ENCODE results near the gene HSD17B14. TPM values are rescaled to one million over a fixed set of nuclear protein-coding genes. Genes with fewer than 3 reads are reported as not detected.

The HSD17B14 gene
- 12.2 and 14.6 TPM in 2 replicates for total RNA-seq

DNA sequence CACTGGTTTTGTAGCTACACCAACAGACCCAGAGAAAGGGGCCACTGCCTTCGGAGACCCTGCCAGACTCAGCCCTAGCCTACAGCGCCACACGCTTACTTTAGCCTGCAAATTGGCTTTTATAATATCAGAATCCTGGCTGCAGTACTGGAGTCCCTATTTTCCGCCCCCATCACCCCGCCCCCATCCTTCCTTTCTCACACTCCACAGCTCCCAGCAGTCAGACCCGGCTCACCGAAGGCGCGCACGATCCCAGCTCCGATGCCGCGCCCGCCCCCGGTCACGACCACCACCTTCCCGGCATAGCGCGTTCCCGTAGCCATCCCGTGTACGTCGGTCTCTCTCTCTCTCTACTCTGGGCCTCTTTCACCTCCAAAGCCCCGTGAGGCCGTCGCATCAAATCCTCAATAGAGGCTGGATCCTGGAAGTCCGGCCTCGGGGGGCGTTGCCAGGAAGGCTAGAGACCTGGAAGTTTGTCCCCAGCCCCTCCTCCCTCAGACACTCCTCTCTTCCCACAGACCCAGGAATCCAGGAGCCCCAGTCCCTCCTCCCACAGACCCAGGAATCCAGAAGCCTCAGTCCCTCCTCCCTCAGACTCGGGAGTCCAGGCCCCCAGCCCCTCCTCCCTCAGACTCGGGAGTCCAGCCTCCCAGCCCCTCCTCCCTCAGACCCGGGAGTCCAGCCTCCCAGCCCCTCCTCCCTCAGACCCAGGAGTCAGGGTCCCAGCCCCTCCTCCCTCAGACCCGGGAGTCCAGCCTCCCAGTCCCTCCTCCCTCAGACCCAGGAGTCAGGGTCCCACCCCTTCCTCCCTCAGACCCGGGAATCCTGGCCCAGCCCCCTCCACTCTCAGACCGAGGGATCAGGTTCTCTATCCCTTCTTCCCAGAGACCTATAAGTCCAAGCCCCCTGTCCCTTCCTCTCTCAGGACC lies at the start of gene HSD17B14:
TSS of gene HSD17B14 (minus strand) at position 403 of the 929 bp plus-strand sequence. CDS start at position 323, 80 bp downstream.

DNA sequence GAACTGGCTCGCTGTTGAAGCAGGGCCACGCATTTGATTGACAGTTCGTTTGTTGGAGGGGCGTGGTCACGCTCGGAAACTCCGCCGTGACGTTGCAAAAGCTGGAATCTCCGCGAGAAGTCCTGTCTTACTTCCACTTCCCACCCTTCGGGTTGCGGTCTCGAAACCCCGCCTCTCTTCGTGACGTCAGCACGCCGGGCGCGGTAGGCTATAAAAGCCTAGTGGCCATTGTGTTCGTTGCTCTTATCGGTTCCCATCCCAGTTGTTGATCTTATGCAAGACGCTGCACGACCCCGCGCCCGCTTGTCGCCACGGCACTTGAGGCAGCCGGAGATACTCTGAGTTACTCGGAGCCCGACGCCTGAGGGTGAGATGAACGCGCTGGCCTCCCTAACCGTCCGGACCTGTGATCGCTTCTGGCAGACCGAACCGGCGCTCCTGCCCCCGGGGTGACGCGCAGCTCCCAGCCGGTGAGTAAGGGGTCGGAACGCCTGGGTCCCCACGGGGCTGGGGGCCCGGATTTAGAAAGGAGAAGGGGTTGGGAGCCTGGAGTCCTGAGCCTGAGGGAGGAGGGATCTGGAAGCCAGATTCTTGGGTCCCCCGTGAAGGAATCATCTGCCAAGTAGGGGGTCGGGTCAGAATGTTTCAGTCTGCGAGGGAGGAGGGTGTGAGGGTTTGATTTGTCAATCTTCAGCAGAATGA lies 36.0 kb upstream of the HSD17B14 start, which contains the start of gene PPP1R15A:
TSS of gene PPP1R15A (plus strand) at position 240 of the 702 bp plus-strand sequence. CDS start 813 bp downstream, outside the sequence.

DNA sequence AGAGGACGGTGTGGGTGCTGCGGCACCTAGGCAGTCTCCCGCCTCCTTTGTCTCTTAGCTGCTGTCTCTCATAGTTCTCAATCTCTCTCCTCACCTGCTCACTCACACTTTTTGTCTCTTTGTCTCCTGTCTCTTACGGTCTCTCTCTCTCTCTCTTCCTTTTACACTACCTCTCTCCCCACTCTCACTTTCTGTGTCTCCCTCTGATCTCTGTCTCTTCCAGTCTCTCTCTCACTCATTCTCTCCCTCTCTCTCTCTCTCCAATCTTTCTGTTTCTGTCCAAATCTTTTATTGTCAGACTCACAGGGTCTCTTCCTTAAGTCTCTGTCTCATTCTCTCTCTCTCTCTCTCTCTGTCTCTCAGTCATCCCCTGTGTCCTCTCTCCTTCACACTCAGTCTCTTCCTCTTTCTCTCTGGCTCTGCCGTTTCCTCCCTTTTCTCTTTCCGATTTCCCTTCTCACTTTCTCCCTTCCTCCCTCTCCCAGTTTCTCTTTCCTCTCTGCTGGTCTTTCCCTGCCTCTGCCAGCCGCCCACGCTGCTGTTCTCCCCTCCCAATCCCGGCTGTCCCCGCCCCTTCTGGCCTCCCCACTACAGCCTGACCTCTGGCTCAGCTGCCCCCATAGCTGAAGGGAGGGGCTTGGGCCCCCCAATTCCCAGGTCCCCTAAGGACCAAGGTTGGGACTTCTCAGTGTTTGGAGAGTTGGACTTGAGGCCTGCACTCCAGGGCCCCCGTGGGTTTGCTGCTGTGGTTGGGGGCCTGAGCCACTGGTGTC lies 32.0 kb upstream of the HSD17B14 start, which contains the start of gene PLEKHA4:
TSS of gene PLEKHA4 (minus strand) at position 504 of the 773 bp plus-strand sequence. CDS start 997 bp downstream, outside the sequence.

Small RNA genes lying within 50 kb of the gene (small RNA-seq; reads per million reads assigned to genes)
- not detected for gene RNU6-317P

Other genes with a start within 250 kb of the HSD17B14 start
- gene SPACA4, start 229.7 kb downstream of the HSD17B14 start, total RNA-seq, result not detected in 2 replicates
- gene FAM83E, start 221.4 kb downstream of the HSD17B14 start, total RNA-seq, result 0.24 and 1.3 TPM in 2 replicates
- 1,307 and 1,432 TPM in 2 replicates for gene RPL18, start 217.3 kb downstream of the HSD17B14 start, total RNA-seq
- gene SPHK2, start 217.0 kb downstream of the HSD17B14 start, total RNA-seq, result 16.5 and 19.1 TPM in 2 replicates
- 7.6 and 12.3 TPM in 2 replicates for gene DBP, start 199.1 kb downstream of the HSD17B14 start, total RNA-seq
- gene CA11, start 190.3 kb downstream of the HSD17B14 start, total RNA-seq, result 1.5 and 2.9 TPM in 2 replicates
- 0.32 TPM in 1 of 2 replicates, not detected in the other for gene NTN5, start 163.5 kb downstream of the HSD17B14 start, total RNA-seq
- gene FUT2, start 140.5 kb downstream of the HSD17B14 start, total RNA-seq, result under 0.01 TPM in 1 of 2 replicates, not detected in the other
- gene MAMSTR, start 116.8 kb downstream of the HSD17B14 start, total RNA-seq, result 0.97 and 1.5 TPM in 2 replicates
- 0.32 and 0.36 TPM in 2 replicates for gene RASIP1, start 95.9 kb downstream of the HSD17B14 start, total RNA-seq
- gene IZUMO1, start 89.6 kb downstream of the HSD17B14 start, total RNA-seq, result not detected in 2 replicates
- not detected in 2 replicates for gene FUT1, start 83.8 kb downstream of the HSD17B14 start, total RNA-seq
- gene FGF21, start 81.0 kb downstream of the HSD17B14 start, total RNA-seq, result not detected in 2 replicates
- gene BCAT2, start 25.5 kb downstream of the HSD17B14 start, total RNA-seq, result 33.6 and 34.4 TPM in 2 replicates
- 15.7 and 20.8 TPM in 2 replicates for gene PLEKHA4, start 32.1 kb upstream of the HSD17B14 start, total RNA-seq
- 86.6 and 94.5 TPM in 2 replicates for gene PPP1R15A, start 35.9 kb upstream of the HSD17B14 start, total RNA-seq
- gene TULP2, start 62.3 kb upstream of the HSD17B14 start, total RNA-seq, result 0.12 and 0.16 TPM in 2 replicates
- gene NUCB1, start 63.8 kb upstream of the HSD17B14 start, total RNA-seq, result 269 and 313 TPM in 2 replicates
- gene DHDH, start 97.2 kb upstream of the HSD17B14 start, total RNA-seq, result not detected in 2 replicates
- 66.0 and 84.5 TPM in 2 replicates for gene BAX, start 118.4 kb upstream of the HSD17B14 start, total RNA-seq
- 3,530 and 3,694 TPM in 2 replicates for gene FTL, start 128.8 kb upstream of the HSD17B14 start, total RNA-seq
- 61.7 and 65.2 TPM in 2 replicates for gene GYS1, start 156.8 kb upstream of the HSD17B14 start, total RNA-seq
- gene RUVBL2, start 157.4 kb upstream of the HSD17B14 start, total RNA-seq, result 110 and 121 TPM in 2 replicates
- gene LHB, start 180.6 kb upstream of the HSD17B14 start, total RNA-seq, result 0.49 and 0.61 TPM in 2 replicates
- gene CGB3, start 187.8 kb upstream of the HSD17B14 start, total RNA-seq, result not detected in 2 replicates
- not detected in 2 replicates for gene CGB2, start 195.4 kb upstream of the HSD17B14 start, total RNA-seq
- not detected in 2 replicates for gene CGB1, start 200.4 kb upstream of the HSD17B14 start, total RNA-seq
- gene CGB5, start 207.4 kb upstream of the HSD17B14 start, total RNA-seq, result 0.16 TPM in 1 of 2 replicates, not detected in the other
- gene CGB8, start 212.6 kb upstream of the HSD17B14 start, total RNA-seq, result not detected in 2 replicates
- gene CGB7, start 221.3 kb upstream of the HSD17B14 start, total RNA-seq, result 0.16 TPM in 1 of 2 replicates, not detected in the other
- gene NTF4, start 228.3 kb upstream of the HSD17B14 start, total RNA-seq, result not detected in 2 replicates
- not detected in 2 replicates for gene KCNA7, start 236.2 kb upstream of the HSD17B14 start, total RNA-seq
- 128 and 129 TPM in 2 replicates for gene SNRNP70, start 249.0 kb upstream of the HSD17B14 start, total RNA-seq

Measured in hair follicle dermal papilla cell (primary cell).